HG03196 (cell line): ENCODE data around the gene ZNF786.
"Not testable (repeated sequence)": the region's sequence is repeated elsewhere in the genome, so short reads cannot be mapped to it uniquely, and the experiment has no call there.

Source experiments
- ATAC-seq: cut with Tn5 transposase; IDR thresholded peaks from one replicate; pipeline ENCODE4 v1.9.1; 2021; ENCODE audit not compliant: unreplicated experiment

ZNF786 gene

GRCh38 chr7:149084407-149084806, 6.1 kb downstream of the ZNF786 start:
- ATAC-seq = no peak

- no peak for ATAC-seq
These were observed 8.6 kb downstream of the ZNF786 start for GRCh38 chr7:149081914-149082313.

- ATAC-seq = no peak
These were observed 12.9 kb downstream of the ZNF786 start for GRCh38 chr7:149077594-149077993.

- no peak for ATAC-seq
These were observed 15.2 kb downstream of the ZNF786 start for GRCh38 chr7:149075286-149075685.

- no peak for ATAC-seq
These were observed 16.2 kb downstream of the ZNF786 start for GRCh38 chr7:149074116-149074885.

GRCh38 chr7:149072438-149072775, 18.1 kb downstream of the ZNF786 start:
- ATAC-seq = no peak

GRCh38 chr7:149071641-149072437, 18.7 kb downstream of the ZNF786 start:
- no peak for ATAC-seq

GRCh38 chr7:149071182-149071635, 19.3 kb downstream of the ZNF786 start:
- no peak for ATAC-seq

GRCh38 chr7:149070372-149071125, 20.0 kb downstream of the ZNF786 start:
- ATAC-seq = no peak

- no peak for ATAC-seq
These were observed 22.6 kb downstream of the ZNF786 start for GRCh38 chr7:149067869-149068268.

GRCh38 chr7:149063476-149063875, 27.0 kb downstream of the ZNF786 start:
- ATAC-seq = no peak

- not testable (repeated sequence) for ATAC-seq
These were observed 28.2 kb downstream of the ZNF786 start for GRCh38 chr7:149062217-149062899.

GRCh38 chr7:149060156-149060555, 30.4 kb downstream of the ZNF786 start:
- ATAC-seq = no peak

GRCh38 chr7:149053885-149054284, 36.6 kb downstream of the ZNF786 start:
- no peak for ATAC-seq

GRCh38 chr7:149053384-149053783, 37.1 kb downstream of the ZNF786 start:
- ATAC-seq = no peak

GRCh38 chr7:149050941-149051340, 39.6 kb downstream of the ZNF786 start:
- no peak for ATAC-seq

- ATAC-seq = no peak
These were observed 41.7 kb downstream of the ZNF786 start for GRCh38 chr7:149048805-149049204.

GRCh38 chr7:149046416-149046815, 44.1 kb downstream of the ZNF786 start:
- no peak for ATAC-seq

GRCh38 chr7:149043936-149044335, 46.6 kb downstream of the ZNF786 start:
- no peak for ATAC-seq

GRCh38 chr7:149041350-149041749, 49.2 kb downstream of the ZNF786 start:
- no peak for ATAC-seq

- not testable (repeated sequence) for ATAC-seq
These were observed 51.9 kb downstream of the ZNF786 start for GRCh38 chr7:149038641-149039040.
